Stromal cell of bone marrow (primary cell): Measurements from ENCODE around the gene QPRT.
"Not testable (repeated sequence)": the region's sequence is repeated elsewhere in the genome, so short reads cannot be mapped to it uniquely, and the experiment has no call there.

Experiments
- DNase-seq: peaks from one replicate; pipeline ENCODE4 v3.0.0-alpha.2; 2012; ENCODE audit warnings: low read depth

The QPRT gene

GRCh38 chr16:29678691-29679267, at the start of gene QPRT:
Gene QPRT, plus strand, starts transcription at chr16:29679180. Its CDS starts 18 bp downstream, at chr16:29679198.
- no peak for DNase-seq

- DNase-seq: not testable (repeated sequence)
These were observed 49.7 kb upstream of the QPRT start for GRCh38 chr16:29629318-29629717.

GRCh38 chr16:29631658-29632057, 47.3 kb upstream of the QPRT start:
- DNase-seq: not testable (repeated sequence)

GRCh38 chr16:29635902-29636301, 43.1 kb upstream of the QPRT start:
- not testable (repeated sequence) for DNase-seq

- DNase-seq: not testable (repeated sequence)
These were observed 42.6 kb upstream of the QPRT start for GRCh38 chr16:29636368-29636767.

- DNase-seq: not testable (repeated sequence)
These were observed 40.2 kb upstream of the QPRT start for GRCh38 chr16:29638751-29639150.

- no peak for DNase-seq
These were observed 37.4 kb upstream of the QPRT start for GRCh38 chr16:29641561-29641960.

- DNase-seq: no peak
These were observed 35.4 kb upstream of the QPRT start for GRCh38 chr16:29643596-29643995.

- DNase-seq: no peak
These were observed 34.6 kb upstream of the QPRT start for GRCh38 chr16:29644338-29644857.

GRCh38 chr16:29644973-29645693, 33.8 kb upstream of the QPRT start:
- DNase-seq: no peak

GRCh38 chr16:29645694-29646187, 33.2 kb upstream of the QPRT start:
- no peak for DNase-seq

- no peak for DNase-seq
These were observed 32.0 kb upstream of the QPRT start for GRCh38 chr16:29646947-29647346.

- DNase-seq: no peak
These were observed 29.1 kb upstream of the QPRT start for GRCh38 chr16:29649588-29650494.

- DNase-seq: no peak
These were observed 28.2 kb upstream of the QPRT start for GRCh38 chr16:29650771-29651170.

GRCh38 chr16:29651774-29652349, 27.1 kb upstream of the QPRT start:
- DNase-seq: no peak

- DNase-seq: no peak
These were observed 25.5 kb upstream of the QPRT start for GRCh38 chr16:29653471-29653870.

- not testable (repeated sequence) for DNase-seq
These were observed 25.1 kb upstream of the QPRT start for GRCh38 chr16:29653890-29654289.

- DNase-seq: no peak
These were observed 22.1 kb upstream of the QPRT start for GRCh38 chr16:29656688-29657523.

- no peak for DNase-seq
These were observed 20.3 kb upstream of the QPRT start for GRCh38 chr16:29658705-29659104.

- no peak for DNase-seq
These were observed 16.8 kb upstream of the QPRT start for GRCh38 chr16:29662000-29662728.

- DNase-seq: no peak
These were observed 16.3 kb upstream of the QPRT start for GRCh38 chr16:29662729-29663015.
